Neuron (in vitro differentiated cells): ENCODE data around the gene PAGR1.
"Not testable (repeated sequence)": the region's sequence is repeated elsewhere in the genome, so short reads cannot be mapped to it uniquely, and the experiment has no call there.

Experiments used
- H2AFZ ChIP-seq: one replicate; pipeline ENCODE4 v1.6.1; 2013; ENCODE audit warnings: low read depth, mild to moderate bottlenecking, inconsistent platforms, low read length, moderate library complexity
- H3K27me3 ChIP-seq: one replicate; pipeline ENCODE4 v1.6.1; 2013; ENCODE audit warnings: low read length; ENCODE audit not compliant: insufficient read depth
- H3K36me3 ChIP-seq: one replicate; pipeline ENCODE4 v1.6.1; 2013; ENCODE audit warnings: low read length; ENCODE audit not compliant: insufficient read depth
- H3K4me1 ChIP-seq: one replicate; pipeline ENCODE4 v1.6.1; 2013; ENCODE audit warnings: low read length; ENCODE audit not compliant: insufficient read depth
- H3K4me3 ChIP-seq: 2 replicates; pipeline ENCODE4 v1.5.1; 2013; ENCODE audit warnings: mild to moderate bottlenecking, low read length, moderate library complexity
- H3K9me3 ChIP-seq: one replicate; pipeline ENCODE4 v1.6.1; 2013; ENCODE audit warnings: low read length

Gene PAGR1

GRCh38 chr16:29784901-29785500, 31.0 kb upstream of the PAGR1 start:
- H3K4me3 ChIP-seq = no peak overlapping the region
- H3K36me3 ChIP-seq = no peaks in the 10 kb centered on the region
- H3K27me3 ChIP-seq = peaks cover 6% of the 10 kb centered on the region
- H3K4me1 ChIP-seq = peaks cover 8% of the 10 kb centered on the region
- peak overlapping the region; percentile 41 for H2AFZ ChIP-seq
- peaks cover 4% of the 10 kb centered on the region for H3K9me3 ChIP-seq

GRCh38 chr16:29787155-29787554, 28.8 kb upstream of the PAGR1 start:
- not testable (repeated sequence) for H3K9me3 ChIP-seq, H3K4me3 ChIP-seq, H3K27me3 ChIP-seq, H2AFZ ChIP-seq, H3K36me3 ChIP-seq
- peaks cover 21% of the 10 kb centered on the region for H3K4me1 ChIP-seq

GRCh38 chr16:29789775-29790182, 26.2 kb upstream of the PAGR1 start:
- H2AFZ ChIP-seq = peak overlapping the region; percentile 71
- H3K4me1 ChIP-seq = peaks cover 21% of the 10 kb centered on the region
- H3K27me3 ChIP-seq = no peaks in the 10 kb centered on the region
- peaks cover 4% of the 10 kb centered on the region for H3K9me3 ChIP-seq
- peaks cover 3% of the 10 kb centered on the region for H3K36me3 ChIP-seq
- H3K4me3 ChIP-seq = peak overlapping the region; percentile 100

- Histone ChIP-seq H2AFZ (peak within 1 kb of the TSS; percentile 79), H3K4me3 (peak within 1 kb of the TSS; percentile 100), H3K27me3 (no peaks in the 10 kb centered on the region), H3K9me3 (no peaks in the 10 kb centered on the region), H3K4me1 (peaks cover 21% of the 10 kb centered on the region), H3K36me3 (peaks cover 3% of the 10 kb centered on the region)
Measured at GRCh38 chr16:29790183-29790948, 25.6 kb upstream of the PAGR1 start, which contains the start of gene KIF22. KIF22 (plus strand) TSS chr16:29790751; CDS start chr16:29790760, 9 bp downstream.

GRCh38 chr16:29790949-29791844, 24.8 kb upstream of the PAGR1 start:
- H3K27me3 ChIP-seq = no peaks in the 10 kb centered on the region
- H3K9me3 ChIP-seq = no peaks in the 10 kb centered on the region
- peaks cover 21% of the 10 kb centered on the region for H3K4me1 ChIP-seq
- peaks cover 3% of the 10 kb centered on the region for H3K36me3 ChIP-seq
- H2AFZ ChIP-seq = peak overlapping the region; percentile 79
- H3K4me3 ChIP-seq = peak overlapping the region; percentile 100

GRCh38 chr16:29791845-29792807, 23.8 kb upstream of the PAGR1 start:
- H3K27me3 ChIP-seq = no peaks in the 10 kb centered on the region
- H3K9me3 ChIP-seq = no peaks in the 10 kb centered on the region
- H2AFZ ChIP-seq = no peak overlapping the region
- peak overlapping the region; percentile 100 for H3K4me3 ChIP-seq
- peaks cover 10% of the 10 kb centered on the region for H3K36me3 ChIP-seq
- H3K4me1 ChIP-seq = peaks cover 21% of the 10 kb centered on the region

- H3K4me3 ChIP-seq, H2AFZ ChIP-seq, H3K27me3 ChIP-seq, H3K9me3 ChIP-seq: not testable (repeated sequence)
- H3K36me3 ChIP-seq = peaks cover 20% of the 10 kb centered on the region
- H3K4me1 ChIP-seq = peaks cover 21% of the 10 kb centered on the region
Measured at GRCh38 chr16:29793153-29793552, 22.8 kb upstream of the PAGR1 start.

- Histone ChIP-seq H3K9me3 (no peaks in the 10 kb centered on the region), H3K4me1 (peaks cover 21% of the 10 kb centered on the region), H3K36me3 (peaks cover 31% of the 10 kb centered on the region), H3K27me3 (no peaks in the 10 kb centered on the region), H3K4me3 (no peak overlapping the region), H2AFZ (no peak overlapping the region)
Measured at GRCh38 chr16:29794231-29794710, 21.7 kb upstream of the PAGR1 start.

DNA sequence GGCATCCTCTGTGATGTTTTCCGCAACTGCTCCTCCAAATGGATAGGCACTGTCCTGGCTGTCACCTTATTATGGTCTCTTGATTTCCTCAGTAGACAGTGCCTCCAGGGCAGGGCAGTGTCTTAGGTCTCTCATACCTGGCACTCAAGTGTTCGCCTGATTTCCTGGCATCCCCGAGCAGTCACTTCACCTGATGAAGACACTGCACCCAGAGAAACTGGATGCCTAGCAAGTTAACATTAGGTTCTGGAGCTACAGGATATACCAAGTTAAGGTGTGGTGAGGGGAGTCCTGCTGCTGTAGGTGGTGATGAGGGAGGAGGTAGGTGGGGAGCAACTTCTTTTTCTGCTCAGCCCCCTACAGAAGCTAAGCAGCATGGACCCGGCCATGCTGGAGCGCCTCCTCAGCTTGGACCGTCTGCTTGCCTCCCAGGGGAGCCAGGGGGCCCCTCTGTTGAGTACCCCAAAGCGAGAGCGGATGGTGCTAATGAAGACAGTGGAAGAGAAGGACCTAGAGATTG, 13.5 kb upstream of the PAGR1 start:
- peaks cover 57% of the 10 kb centered on the region for H3K36me3 ChIP-seq
- no peaks in the 10 kb centered on the region for H3K9me3 ChIP-seq
- H3K4me1 ChIP-seq = peaks cover 13% of the 10 kb centered on the region

GRCh38 chr16:29804020-29804419, 11.9 kb upstream of the PAGR1 start:
- no peak overlapping the region for H2AFZ ChIP-seq
- H3K36me3 ChIP-seq = peaks cover 48% of the 10 kb centered on the region
- H3K9me3 ChIP-seq = no peaks in the 10 kb centered on the region
- H3K27me3 ChIP-seq = no peaks in the 10 kb centered on the region
- H3K4me3 ChIP-seq = no peak overlapping the region
- peaks cover 24% of the 10 kb centered on the region for H3K4me1 ChIP-seq

More for the DNA sequence above, 13.5 kb upstream of the PAGR1 start:
- Histone ChIP-seq H3K27me3 (no peaks in the 10 kb centered on the region), H3K4me3 (no peak overlapping the region), H2AFZ (no peak overlapping the region)

DNA sequence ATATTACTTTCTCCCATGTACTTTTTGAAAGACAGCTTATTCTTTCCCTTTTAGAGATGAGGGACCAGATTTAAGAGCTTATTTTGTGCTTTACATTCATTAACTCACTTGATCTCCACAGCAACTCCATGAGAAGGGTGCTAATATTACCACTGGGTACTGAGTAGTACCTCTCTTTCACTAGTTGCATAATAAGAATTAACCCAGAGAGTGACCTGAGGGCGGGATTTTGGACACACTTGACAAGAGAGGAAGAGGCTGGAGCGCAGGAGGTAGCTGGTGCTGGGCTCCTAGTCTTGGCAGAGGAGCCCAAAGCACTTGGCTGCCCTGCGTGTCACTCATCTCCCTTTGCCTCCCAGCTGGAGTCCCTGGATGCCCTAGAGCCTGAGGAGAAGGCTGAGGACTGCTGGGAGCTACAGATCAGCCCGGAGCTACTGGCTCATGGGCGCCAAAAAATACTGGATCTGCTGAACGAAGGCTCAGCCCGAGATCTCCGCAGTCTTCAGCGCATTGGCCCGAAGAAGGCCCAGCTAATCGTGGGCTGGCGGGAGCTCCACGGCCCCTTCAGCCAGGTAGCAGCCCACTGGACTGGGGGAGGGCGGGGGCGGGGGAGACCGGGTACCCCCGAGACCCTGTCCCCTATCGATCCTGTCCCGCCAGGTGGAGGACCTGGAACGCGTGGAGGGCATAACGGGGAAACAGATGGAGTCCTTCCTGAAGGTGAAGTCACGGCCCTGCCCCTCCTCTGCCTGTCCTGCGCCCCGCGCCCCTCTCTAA, 11.3 kb upstream of the PAGR1 start:
- no peak overlapping the region for H2AFZ ChIP-seq
- H3K4me1 ChIP-seq = peaks cover 29% of the 10 kb centered on the region
- H3K4me3 ChIP-seq = peak overlapping the region; percentile 78
- no peaks in the 10 kb centered on the region for H3K9me3 ChIP-seq
- H3K27me3 ChIP-seq = no peaks in the 10 kb centered on the region
- H3K36me3 ChIP-seq = peaks cover 45% of the 10 kb centered on the region
